Keratinocyte (primary cell): ENCODE measurements around the gene SEC62. TPM values are rescaled to one million over a fixed set of nuclear protein-coding genes. Genes with fewer than 3 reads are reported as not detected.

Experiments used
- DNase-seq: peaks from one replicate; pipeline ENCODE4 v3.0.0-alpha.2; 2011; ENCODE audit warnings: low read depth, missing footprints, low spot score
- FAIRE-seq: peaks from 2 replicates; lab custom pipeline; 2011; peaks lifted over from hg19 to GRCh38; lab: Jason Lieb, UNC
- H2AFZ ChIP-seq: 2 replicates; pipeline ENCODE4 v1.6.0; 2012; ENCODE audit warnings: low read length, control low read depth, inconsistent platforms; ENCODE audit not compliant: control insufficient read depth
- H3K27ac ChIP-seq: 2 replicates; pipeline ENCODE4 v1.5.1; 2011; ENCODE audit warnings: low read length; ENCODE audit not compliant: control insufficient read depth, insufficient read depth
- H3K27me3 ChIP-seq: 3 replicates; pipeline ENCODE4 v1.6.0; 2011; ENCODE audit warnings: low read length; ENCODE audit not compliant: control insufficient read depth, insufficient read depth; ENCODE audit errors: extremely low read depth
- H3K36me3 ChIP-seq, 2 experiments: 2 replicates in 1 of 2; 3 replicates in 1 of 2; pipeline ENCODE4 v1.5.1; 2011; ENCODE audit warnings: low read length in 2 of 2, mild to moderate bottlenecking in 1 of 2; ENCODE audit not compliant: control insufficient read depth in 2 of 2, insufficient read depth in 2 of 2; ENCODE audit errors: extremely low read depth in 1 of 2
- H3K4me1 ChIP-seq: 3 replicates; pipeline ENCODE4 v1.5.1; 2011; ENCODE audit warnings: low read length; ENCODE audit not compliant: control insufficient read depth, insufficient read depth; ENCODE audit errors: extremely low read depth
- H3K4me2 ChIP-seq: 3 replicates; pipeline ENCODE4 v1.6.0; 2011; ENCODE audit warnings: low read depth, low read length; ENCODE audit not compliant: control insufficient read depth, insufficient read depth; ENCODE audit errors: extremely low read depth
- H3K4me3 ChIP-seq, 3 experiments: fragments of 200-600 bp in 1 of 3; sonication (generic) in 1 of 3; 2 replicates in 2 of 3; 3 replicates in 1 of 3; pipeline ENCODE4 v1.5.1; 2011 to 2016; ENCODE audit warnings: low read length in 3 of 3, mild to moderate bottlenecking in 3 of 3, control low read depth in 2 of 3, inconsistent platforms in 1 of 3, low read depth in 1 of 3, mixed read lengths in 1 of 3, mixed run types in 1 of 3, moderate library complexity in 1 of 3; ENCODE audit not compliant: control insufficient read depth in 2 of 3, insufficient read depth in 2 of 3; ENCODE audit errors: extremely low read depth in 1 of 3
- H3K79me2 ChIP-seq: 2 replicates; pipeline ENCODE4 v1.6.0; 2012; ENCODE audit warnings: low read length; ENCODE audit not compliant: control insufficient read depth, insufficient read depth
- H3K9ac ChIP-seq: 3 replicates; pipeline ENCODE4 v1.6.0; 2011; ENCODE audit warnings: low read length; ENCODE audit not compliant: control insufficient read depth, insufficient read depth; ENCODE audit errors: extremely low read depth
- H3K9me1 ChIP-seq: 3 replicates; pipeline ENCODE4 v1.6.0; 2011; ENCODE audit warnings: low read length; ENCODE audit not compliant: control insufficient read depth, insufficient read depth; ENCODE audit errors: extremely low read depth
- H3K9me3 ChIP-seq: 2 replicates; pipeline ENCODE4 v1.5.1; 2012; ENCODE audit warnings: low read depth, low read length; ENCODE audit not compliant: control insufficient read depth
- H4K20me1 ChIP-seq: 3 replicates; pipeline ENCODE4 v1.6.0; 2011; ENCODE audit warnings: low read length; ENCODE audit not compliant: control insufficient read depth, insufficient read depth; ENCODE audit errors: extremely low read depth
- CTCF ChIP-seq, 3 experiments: IDR thresholded peaks in 1 of 3; conservative IDR thresholded peaks in 1 of 3; optimal IDR thresholded peaks in 1 of 3; 2 replicates in 2 of 3; 3 replicates in 1 of 3; pipeline versions ENCODE3 to v1.5.1; 2011; ENCODE audit warnings: low read length in 3 of 3, mild to moderate bottlenecking in 3 of 3, moderate library complexity in 2 of 3, control low read depth in 1 of 3, inconsistent platforms in 1 of 3; ENCODE audit not compliant: insufficient read depth in 2 of 3; ENCODE audit errors: extremely low read depth in 1 of 3
- EZH2 ChIP-seq: IDR thresholded peaks from one replicate; pipeline ENCODE4 v1.6.1; 2012; ENCODE audit warnings: inconsistent platforms, mild to moderate bottlenecking, low read length, moderate library complexity
- dilution Hi-C: fragments of 300-500 bp; cut with MboI; formaldehyde crosslinking; loops from one replicate; pipeline ENCODE4 v1.7.0; 2020; ENCODE audit warnings: low sequenced_read_pairs; ENCODE audit not compliant: extremely low pct_ligation_motif_present
- polyA plus RNA-seq, 5 experiments: library from polyadenylated mRNA; depleted of rRNA in 3 of 5; stranded (reverse) in 3 of 5; stranded (forward) in 1 of 5; unstranded in 1 of 5; fragments of >200 nt; gene quantifications; 1 replicate in 1 of 5; 2 replicates in 3 of 5; 3 replicates in 1 of 5; pipeline versions ENCODE4 v1.2.1 to v1.2.3, GENCODE V29; 2011 to 2012; ENCODE audit warnings: missing spikeins in 2 of 5, low read depth in 1 of 5, low replicate concordance in 1 of 5

The SEC62 gene
- polyA plus RNA-seq, 1 donor (not counting 4 experiments of a cell fraction or from before 2014, with no cell fraction given), result 63.3 TPM

GRCh38 chr3:169969174-169970095, 2.8 kb downstream of the SEC62 start:
- H3K27ac ChIP-seq, result no peak overlapping the region
- H4K20me1 ChIP-seq, result no peaks in the 10 kb centered on the region
- no peak overlapping the region for H3K4me3 ChIP-seq
- H3K4me2 ChIP-seq, result no peak overlapping the region
- dilution Hi-C loops, result no loop called here
- H3K79me2 ChIP-seq, result peaks cover 75% of the 10 kb centered on the region
- no peaks in the 10 kb centered on the region for H3K9me1 ChIP-seq
- no peak overlapping the region for H3K9ac ChIP-seq
- no peak for DNase-seq
- FAIRE-seq, result no peak
- H2AFZ ChIP-seq, result no peak overlapping the region
- peaks cover 17% of the 10 kb centered on the region for H3K4me1 ChIP-seq
- H3K27me3 ChIP-seq, result no peaks in the 10 kb centered on the region
- TF ChIP-seq EZH2 (no peak), CTCF (optimal IDR thresholded peaks at IDR 0.05 in 1 of 3, IDR thresholded peaks at IDR 0.05 in 1 of 3, conservative IDR thresholded peaks at IDR 0.05 in 1 of 3; ENCODE audit: extremely low read depth in 1 of 3, insufficient read depth in 2 of 3, low read length in 3 of 3) (no peak)
- peaks cover 0 to under 1% of the 10 kb centered on the region in 2 experiments for H3K36me3 ChIP-seq
- H3K9me3 ChIP-seq, result no peaks in the 10 kb centered on the region

- Histone ChIP-seq H3K36me3 (peaks cover under 1 to 2% of the 10 kb centered on the region in 2 experiments), H3K4me3 (no peak overlapping the region), H4K20me1 (no peaks in the 10 kb centered on the region), H3K9me1 (no peaks in the 10 kb centered on the region), H3K27ac (no peak overlapping the region), H3K27me3 (no peaks in the 10 kb centered on the region), H2AFZ (no peak overlapping the region), H3K9ac (no peak overlapping the region), H3K4me1 (peaks cover 17% of the 10 kb centered on the region), H3K4me2 (no peak overlapping the region), H3K9me3 (no peaks in the 10 kb centered on the region), H3K79me2 (peaks cover 77% of the 10 kb centered on the region)
- no peak for DNase-seq
- dilution Hi-C loops, result no loop called here
- TF ChIP-seq CTCF (optimal IDR thresholded peaks at IDR 0.05 in 1 of 3, IDR thresholded peaks at IDR 0.05 in 1 of 3, conservative IDR thresholded peaks at IDR 0.05 in 1 of 3; ENCODE audit: extremely low read depth in 1 of 3, insufficient read depth in 2 of 3, low read length in 3 of 3) (no peak), EZH2 (no peak)
- FAIRE-seq, result no peak
Measured at GRCh38 chr3:169970847-169971246, 4.2 kb downstream of the SEC62 start.
